Ramos (cell line): ENCODE results near the gene SPATS2L.

Experiments
- in situ Hi-C: fragments of 300-500 bp; cut with MboI; formaldehyde crosslinking; loops from one replicate; pipeline ENCODE4 v1.14.3; 2022; ENCODE audit warnings: low sequenced_read_pairs; ENCODE audit not compliant: unreplicated experiment

SPATS2L gene

DNA sequence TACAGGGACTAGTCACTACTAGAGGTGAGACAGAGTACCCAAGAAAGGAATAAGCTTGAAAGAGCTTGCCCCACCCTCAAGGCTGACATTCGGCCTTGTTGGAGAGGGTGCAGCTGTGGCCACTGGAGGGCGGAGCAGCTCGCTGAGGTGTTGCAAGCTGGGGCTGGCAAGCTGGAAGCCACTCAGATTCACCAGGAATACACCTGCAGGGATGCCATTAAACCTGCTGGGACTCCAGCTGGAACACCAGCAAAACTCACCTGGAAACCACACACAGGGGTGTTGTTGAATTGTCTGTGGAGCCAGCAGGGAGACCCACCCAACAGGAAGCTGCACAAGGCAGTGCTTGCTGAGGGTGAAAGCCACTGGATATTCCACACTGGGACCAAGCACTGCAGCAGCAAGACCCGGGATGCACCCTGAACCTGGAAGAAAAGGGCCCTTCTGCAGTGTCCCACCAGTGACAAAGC is 177.3 kb downstream of the SPATS2L start:
- in situ Hi-C loops, result loop anchor here (10.0 kb wide), 1 partner anchor 231 kb away; no protein-coding TSS in a partner anchor

GRCh38 chr2:200484934-200485333 is 178.4 kb downstream of the SPATS2L start:
- in situ Hi-C loops, result loop anchor here (10.0 kb wide), 1 partner anchor 230 kb away; no protein-coding TSS in a partner anchor

- in situ Hi-C loops, result loop anchor here (10.0 kb wide), 1 partner anchor 228 kb away; no protein-coding TSS in a partner anchor
Measured at GRCh38 chr2:200486529-200486928, 180.0 kb downstream of the SPATS2L start.

- in situ Hi-C loops, result loop anchor here (10.0 kb wide), 1 partner anchor 227 kb away; no protein-coding TSS in a partner anchor
Measured at GRCh38 chr2:200488169-200488568, 181.7 kb downstream of the SPATS2L start.

DNA sequence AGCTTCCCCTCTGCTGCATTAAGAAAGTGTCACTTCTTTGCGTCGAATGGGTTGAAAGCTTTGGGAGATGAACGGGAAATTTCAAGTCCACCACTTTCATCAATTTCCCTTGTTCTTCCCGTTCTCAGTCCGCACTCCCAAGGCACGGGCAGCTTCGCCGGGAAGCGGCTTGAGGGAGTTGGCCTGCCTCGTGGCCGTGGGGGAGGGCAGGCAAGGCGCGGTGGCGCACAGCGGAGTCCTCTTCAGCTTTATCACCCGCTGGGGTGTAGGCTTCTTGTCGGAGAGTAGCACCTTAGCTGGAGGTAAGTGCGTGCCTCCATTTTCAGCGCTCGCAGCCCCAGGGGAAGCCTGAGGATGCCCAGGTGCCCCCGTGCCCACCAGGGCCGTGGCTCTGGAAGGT is 183.5 kb downstream of the SPATS2L start:
- in situ Hi-C loops, result no loop called here

DNA sequence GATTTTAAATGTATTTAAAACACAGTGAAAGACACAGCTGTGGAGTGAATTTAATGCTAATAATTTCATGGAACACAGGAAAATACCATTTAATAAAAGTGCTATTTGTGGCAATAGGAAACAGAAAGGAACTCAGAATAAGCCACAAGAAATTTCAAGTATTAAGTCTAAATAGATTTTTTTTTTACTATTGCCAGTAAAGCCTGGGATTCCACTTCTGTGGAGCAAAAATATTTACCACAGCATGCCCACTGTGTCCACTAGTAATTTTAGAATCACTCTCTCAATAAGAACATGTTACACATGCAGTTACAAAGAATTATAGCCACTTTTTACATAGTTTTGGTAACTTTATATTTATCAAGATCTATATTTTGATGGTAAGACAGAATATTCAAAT is 186.2 kb downstream of the SPATS2L start:
- in situ Hi-C loops, result no loop called here

GRCh38 chr2:200494048-200494447 is 187.6 kb downstream of the SPATS2L start:
- in situ Hi-C loops, result no loop called here

- in situ Hi-C loops, result no loop called here
Measured at GRCh38 chr2:200496696-200497095, 190.2 kb downstream of the SPATS2L start.

DNA sequence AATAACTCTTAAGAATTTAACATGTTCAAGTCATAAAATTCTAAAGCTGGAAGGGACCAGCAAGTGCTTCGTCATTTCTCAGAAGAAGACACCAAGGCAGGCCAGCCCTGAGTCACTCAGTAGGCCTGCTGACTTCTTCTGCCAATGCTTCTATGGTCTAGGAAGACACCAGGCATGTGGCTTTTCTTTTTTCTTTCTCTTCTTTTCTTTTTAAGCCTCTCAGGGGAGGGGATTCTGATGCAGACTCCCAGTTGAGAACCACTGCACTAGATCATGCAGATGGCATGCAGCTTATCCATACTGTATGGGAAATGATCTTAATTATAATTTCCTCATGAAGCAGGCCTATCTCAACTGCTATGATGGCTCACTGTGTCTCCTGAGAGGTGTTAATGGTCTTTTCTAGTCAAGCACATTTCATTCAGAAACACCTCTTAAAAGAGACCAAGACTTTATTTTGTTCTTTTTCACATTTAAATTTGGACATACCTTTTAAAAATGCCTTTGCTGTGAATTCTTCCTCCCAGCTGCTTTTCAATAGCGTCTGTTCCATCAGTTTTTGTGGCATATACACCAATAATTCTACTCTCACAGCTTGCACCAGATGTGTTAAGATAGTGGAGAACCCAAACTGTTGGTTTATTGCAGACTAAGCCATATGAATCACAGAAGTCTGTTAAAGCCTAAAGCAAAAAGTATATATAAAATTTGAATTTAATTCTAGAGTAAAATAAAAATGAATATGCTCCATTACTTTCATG is 192.1 kb downstream of the SPATS2L start:
- in situ Hi-C loops, result no loop called here

DNA sequence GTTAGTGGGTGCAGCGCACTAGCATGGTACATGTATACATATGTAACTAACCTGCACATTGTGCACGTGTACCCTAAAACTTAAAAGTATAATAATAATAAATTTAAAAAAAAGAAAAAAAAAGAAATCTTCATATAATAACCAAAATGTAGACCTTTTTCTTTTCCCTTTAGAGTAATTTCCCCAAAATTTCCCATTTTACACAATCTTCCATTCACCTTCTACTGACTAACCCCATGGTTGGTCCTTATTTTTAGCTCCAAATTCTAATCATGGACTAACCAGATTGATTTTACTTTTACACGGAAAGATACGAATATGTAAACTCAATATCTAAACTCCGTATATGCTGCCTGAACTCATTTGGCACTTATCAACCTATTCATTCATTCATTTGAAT is 195.7 kb downstream of the SPATS2L start:
- in situ Hi-C loops, result no loop called here

DNA sequence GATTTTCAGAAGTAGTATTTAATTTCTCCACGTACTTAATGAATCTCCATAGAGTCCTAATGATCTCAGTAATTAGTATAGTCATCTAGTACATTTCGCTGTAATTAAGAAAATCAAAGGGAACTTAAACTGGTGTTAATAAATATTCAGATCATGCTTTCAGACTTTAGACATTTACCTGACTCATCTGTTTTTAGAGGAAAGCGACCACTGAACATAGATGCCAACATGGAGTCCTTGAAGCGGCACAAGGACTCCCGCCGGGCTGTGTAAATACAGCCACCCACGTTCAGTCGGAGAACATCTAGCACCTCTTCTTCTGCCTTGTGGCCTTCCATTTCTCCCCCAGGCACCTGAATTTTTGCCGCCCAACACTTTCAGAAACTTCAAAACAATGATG is 200.2 kb downstream of the SPATS2L start:
- in situ Hi-C loops, result no loop called here

DNA sequence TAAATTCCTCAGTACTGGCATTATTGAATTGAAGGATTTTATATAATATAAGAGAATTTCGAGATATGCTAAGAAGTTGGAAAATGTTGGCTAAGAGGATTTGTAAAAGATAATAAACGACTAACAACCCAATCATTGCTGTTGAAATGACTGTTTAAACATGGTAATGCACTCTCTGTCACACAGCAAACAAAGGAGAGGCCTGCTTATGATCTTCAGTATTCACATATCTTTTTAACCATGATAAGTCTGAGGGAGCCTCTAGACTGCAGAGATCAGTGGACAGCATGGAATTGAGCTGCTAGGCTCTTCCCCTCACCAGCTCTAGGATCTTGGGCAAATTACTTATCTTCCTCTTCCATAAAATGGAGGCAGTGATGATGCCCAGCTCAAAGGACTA is 200.7 kb downstream of the SPATS2L start:
- in situ Hi-C loops, result no loop called here

- in situ Hi-C loops, result no loop called here
Measured at GRCh38 chr2:200509235-200509611, 202.7 kb downstream of the SPATS2L start.

GRCh38 chr2:200509612-200510433 is 203.3 kb downstream of the SPATS2L start, which contains the start of gene KCTD18:
Gene KCTD18 (minus strand): TSS chr2:200510068. CDS start chr2:200507016, 3,052 bp downstream.
- in situ Hi-C loops, result no loop called here

DNA sequence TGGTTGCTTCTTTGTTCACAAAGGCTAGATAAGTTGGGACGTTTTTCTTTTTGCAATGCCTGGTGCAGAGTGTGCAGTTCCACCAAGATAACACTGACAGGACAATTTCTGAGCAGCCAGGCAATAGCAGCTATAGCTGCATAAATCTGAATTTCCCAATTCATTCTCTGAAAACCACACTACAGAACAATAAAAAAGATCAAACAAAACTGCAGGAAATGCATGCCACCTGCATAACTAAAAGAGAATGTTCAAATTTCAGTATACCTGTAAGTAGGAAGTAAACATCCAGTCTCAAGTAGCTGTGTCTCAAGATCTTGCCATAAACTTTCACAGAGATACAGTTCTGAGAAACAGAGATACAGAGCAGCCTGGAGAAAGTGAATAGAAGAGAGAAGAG is 208.7 kb downstream of the SPATS2L start:
- in situ Hi-C loops, result no loop called here

DNA sequence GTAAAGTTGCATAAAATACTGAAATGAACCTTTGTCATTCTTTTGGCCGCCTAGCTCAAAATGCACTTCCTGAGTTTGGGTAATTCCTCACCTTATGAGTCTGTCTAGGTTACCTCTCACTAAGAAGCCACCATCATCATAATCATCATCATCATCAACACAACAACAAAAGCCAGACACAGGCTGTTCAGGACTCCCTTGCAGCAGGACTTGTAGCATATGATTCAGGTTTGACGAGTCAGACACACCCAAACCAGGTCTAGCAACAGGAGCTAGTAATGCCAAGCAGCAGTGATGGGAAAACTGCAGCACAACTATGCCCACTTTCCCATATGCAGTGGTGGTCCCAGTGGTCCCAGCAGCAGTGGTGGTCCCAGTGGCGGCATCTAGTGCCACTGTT is 216.7 kb downstream of the SPATS2L start:
- in situ Hi-C loops, result no loop called here

DNA sequence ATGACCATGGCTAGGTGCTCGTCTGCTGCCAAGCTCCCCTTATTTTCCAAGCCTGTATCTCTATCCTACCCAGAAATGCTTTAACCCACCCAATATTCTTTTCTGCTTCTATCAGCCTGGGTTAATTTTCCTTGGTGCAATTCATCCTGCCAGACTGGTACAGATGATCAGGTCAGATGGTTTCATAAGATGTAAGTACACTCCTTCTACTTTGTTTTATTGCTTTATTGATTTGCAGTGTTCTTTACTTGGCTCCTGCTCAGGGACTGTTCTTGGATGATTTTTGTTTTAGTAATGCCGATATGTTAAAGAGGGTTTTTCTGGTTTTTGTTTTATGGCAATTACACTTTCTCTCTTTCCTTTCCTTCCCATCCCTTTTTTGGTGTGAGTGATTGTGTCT is 217.1 kb downstream of the SPATS2L start:
- in situ Hi-C loops, result no loop called here

- in situ Hi-C loops, result no loop called here
Measured at GRCh38 chr2:200525066-200525465, 218.6 kb downstream of the SPATS2L start.

DNA sequence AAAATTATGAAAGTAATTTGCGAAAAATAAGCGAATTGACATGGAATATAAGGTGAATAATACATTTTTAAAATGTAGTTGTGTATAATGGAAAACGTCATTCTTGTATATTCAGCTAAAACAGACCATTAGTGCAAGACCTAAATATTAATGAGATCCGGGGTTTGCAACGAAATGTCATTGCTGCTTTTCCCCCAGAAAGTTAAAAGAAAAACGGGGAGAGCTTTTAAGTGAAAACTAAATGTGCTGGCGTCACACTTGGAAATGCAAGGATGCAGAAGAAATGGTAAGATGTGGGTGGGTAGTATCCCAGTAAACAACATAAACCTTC is 219.0 kb downstream of the SPATS2L start:
- in situ Hi-C loops, result no loop called here

DNA sequence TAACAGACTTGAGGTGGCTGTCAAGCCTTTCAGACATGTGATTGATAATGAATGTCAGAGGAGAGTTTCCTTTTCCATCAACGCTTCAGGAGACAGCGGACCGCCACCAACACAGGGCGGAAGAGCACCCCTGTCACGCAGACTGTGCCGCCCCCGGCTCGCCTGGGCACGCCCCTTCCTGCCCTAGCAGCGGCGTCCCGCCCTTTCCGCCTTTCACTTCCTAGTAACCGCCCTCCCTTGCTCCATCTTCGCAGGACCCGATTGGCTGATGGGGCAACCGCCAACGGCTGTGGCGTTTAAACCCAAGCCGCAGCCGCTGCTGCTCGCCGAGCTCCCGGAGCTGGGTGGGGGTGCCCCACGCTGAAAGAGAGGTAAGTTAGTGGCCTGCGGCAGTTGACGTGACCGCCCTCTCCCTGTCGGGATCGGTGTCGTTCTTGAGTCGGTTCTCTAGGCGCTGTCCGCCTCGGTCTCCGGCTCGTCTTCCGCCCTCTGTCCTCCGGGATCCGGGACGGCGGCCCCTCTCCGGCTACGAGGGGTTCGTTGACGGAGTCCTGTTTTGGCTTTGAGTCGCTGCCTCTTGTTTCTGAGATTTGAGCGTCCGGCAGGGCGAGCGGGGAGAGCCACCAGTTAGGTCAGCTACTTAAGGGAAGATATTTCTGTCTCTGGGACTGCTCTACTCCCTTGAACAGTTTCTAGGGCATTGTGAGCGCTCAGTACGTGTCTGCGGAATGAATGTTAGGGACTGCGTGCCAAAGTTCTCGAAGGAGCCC is 219.6 kb downstream of the SPATS2L start, which contains the start of gene SGO2:
SGO2 (plus strand) TSS at position 326 of the 770 bp plus-strand sequence. CDS start 6,769 bp downstream, outside the sequence.
- in situ Hi-C loops, result no loop called here
